ENCODE data around the gene GNAI2.

GNAI2 gene

GRCh38 chr3:50235716-50236483, at the start of gene GNAI2:
TSS of gene GNAI2 (plus strand) at chr3:50236204. CDS start at chr3:50236336, 132 bp downstream.
- in situ Hi-C loops (cut with MboI; ENCODE audit: low sequenced_read_pairs), result no loop called here

- in situ Hi-C loops (cut with MboI; ENCODE audit: low sequenced_read_pairs), result loop anchor here (10.0 kb wide), 1 partner anchor 63 kb away; no protein-coding TSS in a partner anchor
These were observed 48.3 kb upstream of the GNAI2 start for GRCh38 chr3:50187750-50188149.

- in situ Hi-C loops (cut with MboI; ENCODE audit: low sequenced_read_pairs), result loop anchor here (10.0 kb wide), 1 partner anchor 64 kb away; no protein-coding TSS in a partner anchor
These were observed 46.7 kb upstream of the GNAI2 start for GRCh38 chr3:50189274-50189673.

GRCh38 chr3:50189989-50190388, 46.0 kb upstream of the GNAI2 start:
- in situ Hi-C loops (cut with MboI; ENCODE audit: low sequenced_read_pairs), result loop anchor here (10.0 kb wide), 1 partner anchor 65 kb away; no protein-coding TSS in a partner anchor

- in situ Hi-C loops (cut with MboI; ENCODE audit: low sequenced_read_pairs), result no loop called here
These were observed 44.9 kb upstream of the GNAI2 start, which contains the start of gene GNAT1 for GRCh38 chr3:50190936-50191660. TSS of gene GNAT1 (plus strand) at chr3:50191610. CDS start at chr3:50191726, 116 bp downstream.

GRCh38 chr3:50192124-50192523, 43.9 kb upstream of the GNAI2 start:
- in situ Hi-C loops (cut with MboI; ENCODE audit: low sequenced_read_pairs), result no loop called here

- in situ Hi-C loops (cut with MboI; ENCODE audit: low sequenced_read_pairs), result no loop called here
These were observed 43.3 kb upstream of the GNAI2 start for GRCh38 chr3:50192689-50193141.

GRCh38 chr3:50193286-50193685, 42.7 kb upstream of the GNAI2 start:
- in situ Hi-C loops (cut with MboI; ENCODE audit: low sequenced_read_pairs), result no loop called here

- in situ Hi-C loops (cut with MboI; ENCODE audit: low sequenced_read_pairs), result no loop called here
These were observed 42.3 kb upstream of the GNAI2 start for GRCh38 chr3:50193746-50194127.

- in situ Hi-C loops (cut with MboI; ENCODE audit: low sequenced_read_pairs), result no loop called here
These were observed 41.7 kb upstream of the GNAI2 start for GRCh38 chr3:50194128-50194902.

- in situ Hi-C loops (cut with MboI; ENCODE audit: low sequenced_read_pairs), result no loop called here
These were observed 41.0 kb upstream of the GNAI2 start for GRCh38 chr3:50194903-50195500.

- in situ Hi-C loops (cut with MboI; ENCODE audit: low sequenced_read_pairs), result no loop called here
These were observed 40.3 kb upstream of the GNAI2 start for GRCh38 chr3:50195501-50196252.

- in situ Hi-C loops (cut with MboI; ENCODE audit: low sequenced_read_pairs), result no loop called here
These were observed 39.7 kb upstream of the GNAI2 start for GRCh38 chr3:50196253-50196801.

- in situ Hi-C loops (cut with MboI; ENCODE audit: low sequenced_read_pairs), result no loop called here
These were observed 34.3 kb upstream of the GNAI2 start for GRCh38 chr3:50201573-50202315.

GRCh38 chr3:50202353-50203112, 33.5 kb upstream of the GNAI2 start:
- in situ Hi-C loops (cut with MboI; ENCODE audit: low sequenced_read_pairs), result no loop called here

- in situ Hi-C loops (cut with MboI; ENCODE audit: low sequenced_read_pairs), result no loop called here
These were observed 32.7 kb upstream of the GNAI2 start for GRCh38 chr3:50203113-50203808.

Measured in HL-60/S4 (cell line).